Measurements from ENCODE around the gene AMER3.

Gene AMER3

DNA sequence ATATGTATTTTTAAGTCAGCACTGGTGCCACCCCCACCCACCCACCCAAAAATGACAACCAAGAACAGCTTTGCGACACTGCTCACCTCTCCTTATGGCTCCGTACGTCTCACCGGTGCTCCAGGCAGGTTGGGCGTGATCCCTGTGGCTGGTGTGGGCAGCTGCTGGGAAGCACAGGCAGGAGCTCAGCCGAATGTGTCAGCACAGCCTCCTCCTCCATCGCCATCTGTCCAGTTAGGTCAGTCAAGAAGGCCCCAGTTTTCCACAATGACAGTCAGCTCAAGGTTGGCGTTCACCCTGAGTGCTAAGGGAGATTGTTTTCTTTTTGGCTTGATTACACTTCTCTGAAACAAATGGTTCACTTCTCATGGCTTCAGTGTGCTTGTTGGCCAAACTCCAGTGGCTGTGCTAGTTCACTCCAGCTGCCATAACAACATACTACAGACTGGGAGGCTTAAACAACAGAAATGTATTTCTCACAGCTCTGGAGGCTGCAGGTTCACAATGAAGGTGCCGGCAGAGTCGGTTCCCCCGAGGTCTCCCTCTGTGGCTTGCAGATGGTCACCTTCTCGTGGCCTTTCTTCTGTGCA, 30.2 kb downstream of the AMER3 start:
- no peak for FAIRE-seq

- FAIRE-seq = no peak
These were observed 30.7 kb downstream of the AMER3 start for GRCh38 chr2:130786076-130786475.

DNA sequence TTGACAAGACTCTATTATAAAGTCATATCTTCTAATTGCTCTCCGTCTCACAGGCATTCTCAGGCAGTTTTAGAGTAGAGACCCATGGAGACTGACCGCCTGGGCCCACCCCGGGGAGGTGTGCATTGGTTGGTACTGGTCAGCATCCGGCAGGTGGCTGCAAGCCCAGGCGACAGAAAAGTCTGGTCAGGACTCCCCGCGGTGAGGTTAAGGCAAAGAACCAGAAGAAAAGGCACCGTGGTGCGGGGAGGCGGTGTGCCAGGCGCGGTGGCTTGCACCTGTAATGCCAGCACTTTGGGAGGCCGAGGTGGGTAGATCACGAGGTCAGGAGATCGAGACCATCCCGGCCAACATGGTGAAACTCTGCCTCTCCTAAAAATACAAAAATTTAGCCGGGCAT, 32.5 kb downstream of the AMER3 start:
- no peak for FAIRE-seq

- FAIRE-seq = no peak
These were observed 35.0 kb downstream of the AMER3 start for GRCh38 chr2:130790312-130790711.

DNA sequence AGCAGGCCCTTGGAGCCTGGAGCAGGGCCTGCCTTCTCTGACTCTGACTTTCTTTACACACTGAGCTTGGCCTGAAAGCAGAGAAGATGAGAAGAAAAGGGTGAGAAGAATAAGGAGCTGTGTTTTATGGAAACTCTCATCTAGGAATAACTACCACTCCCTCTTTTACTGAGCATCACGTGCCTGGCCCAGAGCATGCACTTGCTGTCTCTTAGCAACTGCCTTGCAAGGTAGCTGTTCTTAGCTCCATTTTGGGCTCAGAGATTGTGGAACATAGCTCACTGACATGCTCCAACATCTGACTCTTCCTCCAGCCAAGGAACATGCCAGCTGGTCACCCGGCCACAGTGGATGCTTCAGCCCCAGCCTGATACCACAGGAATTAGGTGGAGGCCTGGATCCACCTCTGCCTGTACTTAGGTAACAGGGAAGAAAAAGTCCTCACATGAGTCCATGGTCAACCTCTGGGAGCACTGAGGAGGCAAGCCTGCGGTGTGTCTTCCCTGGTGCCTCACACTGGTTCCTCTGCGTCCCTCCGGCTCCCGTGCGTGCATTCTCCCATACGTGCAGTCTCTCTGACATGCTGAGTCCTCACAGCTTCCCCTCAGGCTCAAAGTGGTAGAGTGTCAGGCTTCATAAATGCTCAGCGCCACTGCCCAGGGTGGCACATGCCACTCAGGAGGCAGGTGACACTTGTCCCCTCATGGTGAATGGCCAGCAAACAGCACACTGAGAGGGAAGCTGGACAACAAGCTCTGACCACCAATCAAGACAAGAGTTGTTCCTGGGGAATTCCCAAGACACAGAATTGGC, 35.7 kb downstream of the AMER3 start:
- no peak for FAIRE-seq

GRCh38 chr2:130791617-130791939, 36.2 kb downstream of the AMER3 start:
- no peak for FAIRE-seq

GRCh38 chr2:130795431-130795830, 40.1 kb downstream of the AMER3 start:
- FAIRE-seq = no peak

DNA sequence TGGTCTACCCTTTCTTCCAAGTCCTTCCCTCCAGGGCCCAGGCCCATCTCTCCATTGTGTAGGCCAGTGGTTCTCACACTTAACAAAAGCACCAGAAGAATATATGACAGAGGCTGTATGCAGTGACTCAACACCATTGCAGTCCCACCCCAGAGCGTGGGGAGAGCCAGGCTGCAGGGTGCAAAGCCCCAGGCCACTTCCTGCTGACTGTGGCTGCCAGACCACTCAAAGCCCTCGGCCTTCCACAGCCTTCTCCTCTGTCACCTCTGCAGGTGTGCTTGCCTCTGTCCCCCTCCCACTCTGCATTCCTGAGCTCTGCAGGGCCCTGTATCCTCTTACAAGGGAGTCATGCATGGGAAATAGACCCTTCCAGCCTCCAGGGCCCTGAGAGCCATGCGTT, 41.0 kb downstream of the AMER3 start:
- FAIRE-seq = no peak

GRCh38 chr2:130797493-130798435, 42.4 kb downstream of the AMER3 start:
- FAIRE-seq = no peak

DNA sequence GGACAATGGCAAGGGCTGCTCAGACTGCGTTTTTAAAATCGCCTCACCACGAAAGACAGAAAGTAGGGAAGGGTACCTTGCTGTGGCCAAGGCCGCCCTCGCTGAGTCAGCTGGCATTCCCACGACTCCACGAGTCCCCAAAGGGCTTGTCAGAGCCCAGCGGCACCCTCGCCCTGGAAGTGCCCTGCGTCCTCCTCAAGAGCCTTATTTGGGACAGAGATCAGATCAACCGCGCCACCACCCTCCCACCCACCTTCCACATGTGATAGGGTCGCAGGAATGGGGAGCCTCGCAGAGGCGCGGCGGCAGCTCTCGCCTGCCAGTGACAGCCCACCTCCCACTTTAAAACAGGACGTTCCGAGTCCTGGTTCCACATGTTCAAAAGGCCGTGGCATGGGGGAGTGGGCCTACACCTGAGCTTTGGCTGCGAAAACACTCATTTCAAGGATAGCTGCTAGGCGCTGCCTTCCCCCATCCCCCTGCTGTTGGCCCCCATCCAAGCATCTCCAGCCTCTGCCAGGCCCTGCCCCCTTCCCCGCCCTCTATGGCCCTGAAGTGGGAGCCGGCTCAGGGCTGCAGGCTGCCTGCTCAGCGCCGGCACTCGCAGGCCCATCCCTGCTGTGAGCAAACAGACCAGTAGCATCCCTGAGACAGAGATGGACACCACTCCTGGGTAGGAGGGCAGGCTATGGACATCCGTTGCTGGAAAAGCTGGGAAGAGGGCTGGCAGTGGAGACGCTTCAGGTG, 43.3 kb downstream of the AMER3 start:
- no peak for FAIRE-seq

DNA sequence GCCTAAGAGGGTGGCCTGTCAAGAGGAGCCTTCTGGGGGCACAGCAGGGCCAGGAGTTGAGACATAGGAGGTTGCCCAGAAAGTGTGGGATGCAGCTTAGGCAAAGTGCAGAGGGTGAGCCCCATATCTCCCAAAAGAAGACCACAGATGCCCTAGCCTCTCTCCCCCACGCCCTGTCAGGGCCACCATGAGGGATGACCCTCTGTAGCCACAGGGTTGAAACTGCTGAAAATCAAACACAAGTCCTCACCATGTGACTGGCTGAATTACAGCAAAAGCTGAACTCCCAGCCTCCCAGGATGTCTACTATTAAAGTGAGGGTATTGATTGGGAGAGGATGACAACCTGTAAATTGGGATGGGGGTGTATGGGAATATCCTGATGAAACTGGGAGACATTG, 44.0 kb downstream of the AMER3 start:
- FAIRE-seq = no peak

- FAIRE-seq = no peak
These were observed 50.3 kb downstream of the AMER3 start for GRCh38 chr2:130805613-130806012.

DNA sequence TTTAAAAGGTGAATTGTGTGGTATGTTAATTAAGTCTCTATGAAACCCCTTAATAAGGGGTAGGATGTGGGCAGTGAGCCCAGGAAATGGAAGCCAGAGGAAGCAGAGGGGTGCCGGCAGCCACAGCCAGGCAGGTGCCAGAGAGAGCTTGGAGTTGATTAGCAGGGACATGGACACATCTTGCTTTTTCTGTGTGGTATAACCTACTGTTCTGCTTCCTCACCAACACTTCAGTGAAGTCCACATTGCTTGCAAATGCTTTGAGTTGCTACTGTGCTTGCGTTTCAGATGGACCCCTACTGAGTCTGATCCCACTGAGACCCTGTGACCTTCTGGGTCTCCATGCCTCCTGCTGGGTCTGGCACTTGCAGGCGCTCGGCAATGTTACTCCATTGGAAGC, 51.0 kb downstream of the AMER3 start:
- FAIRE-seq = no peak

DNA sequence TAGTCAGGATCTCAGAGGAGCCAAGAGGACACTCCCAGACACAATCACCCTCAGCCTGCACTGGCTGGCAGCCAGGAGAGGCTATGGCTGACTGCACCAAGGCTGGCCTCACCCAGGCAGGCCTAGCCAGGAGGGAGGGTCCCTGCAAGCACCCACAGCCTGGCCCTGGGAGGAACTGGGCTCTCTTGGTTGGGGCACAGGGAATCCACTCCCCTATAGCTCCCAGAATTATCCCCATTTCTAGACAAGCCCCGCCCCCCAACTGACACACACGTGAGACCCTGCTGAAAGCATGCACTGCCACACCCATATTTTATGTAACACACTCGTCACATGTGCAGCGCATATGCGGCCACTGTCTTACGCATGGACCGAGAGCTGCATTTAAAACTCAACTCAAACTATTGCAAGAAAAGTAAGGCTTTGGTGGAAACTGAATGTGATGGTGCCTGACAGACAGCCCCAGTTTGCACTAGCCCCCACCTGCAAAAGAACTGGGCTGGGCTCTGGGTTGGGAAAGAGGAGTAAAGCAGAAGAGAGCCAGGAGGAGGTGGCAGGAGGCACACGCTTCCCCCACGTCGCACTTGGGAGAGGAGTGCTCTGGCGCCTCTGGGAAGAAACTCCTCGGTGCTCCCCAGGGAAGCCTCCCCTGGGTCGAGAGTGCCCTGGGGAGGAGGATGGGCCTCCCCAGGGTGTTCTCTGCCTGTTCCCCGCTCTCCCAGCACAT, 52.5 kb downstream of the AMER3 start:
- FAIRE-seq = no peak

DNA sequence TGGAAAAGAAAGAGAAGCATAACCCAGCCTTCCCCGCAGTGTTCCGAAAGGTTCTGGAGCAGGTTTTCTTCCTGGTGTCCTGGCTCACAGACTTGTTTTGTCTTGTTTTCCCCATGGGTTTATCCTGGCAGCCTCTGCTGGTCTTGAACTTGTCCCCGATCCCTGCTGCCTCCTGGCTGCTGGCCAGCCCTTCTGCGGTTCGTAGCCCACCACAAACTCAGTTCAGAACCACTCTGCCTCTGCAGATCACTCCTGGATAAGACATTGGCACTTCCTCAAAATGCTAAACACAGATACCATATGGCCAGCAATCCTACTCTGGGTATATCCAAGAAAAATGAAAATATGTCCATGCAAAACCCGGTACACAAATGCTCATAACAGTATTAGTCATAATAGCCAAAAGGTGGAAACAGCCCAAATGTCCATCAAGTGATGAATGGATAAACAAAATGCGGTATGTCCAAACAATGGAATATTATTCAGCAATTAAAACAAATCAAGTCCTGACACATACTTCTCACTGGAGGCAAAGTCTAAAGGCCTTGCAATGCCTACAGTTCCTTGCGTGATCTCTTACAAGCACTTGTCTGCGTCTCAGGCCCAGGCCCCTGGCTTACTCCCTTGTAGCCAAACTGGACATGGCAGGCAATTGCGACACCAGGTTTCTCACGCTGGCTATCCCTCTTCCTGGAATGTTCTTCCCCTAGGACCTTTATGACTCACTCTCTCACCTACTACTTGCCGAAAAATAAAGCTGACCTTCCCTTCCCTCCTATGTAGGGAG, 53.3 kb downstream of the AMER3 start:
- FAIRE-seq = no peak

- FAIRE-seq = no peak
These were observed 55.1 kb downstream of the AMER3 start for GRCh38 chr2:130810490-130810889.

GRCh38 chr2:130813722-130814121, 58.4 kb downstream of the AMER3 start:
- no peak for FAIRE-seq

GRCh38 chr2:130814931-130815680, 59.8 kb downstream of the AMER3 start:
- FAIRE-seq = no peak
